Panc1 (cell line): ENCODE results near the gene AP1S2.

ENCODE experiments used
- CTCF ChIP-seq: fragments of 450-650 bp; IDR thresholded peaks from 2 replicates; pipeline ENCODE4 v1.5.1; 2017; ENCODE audit warnings: mild to moderate bottlenecking
- POLR2AphosphoS5 ChIP-seq: IDR thresholded peaks from 2 replicates; pipeline ENCODE4 v1.6.1; 2012; ENCODE audit warnings: mild to moderate bottlenecking, low read depth, low read length, moderate library complexity
- SIN3A ChIP-seq: IDR thresholded peaks from 2 replicates; pipeline ENCODE4 v1.6.1; 2012; ENCODE audit warnings: low read depth, mild to moderate bottlenecking, low read length, moderate library complexity, borderline replicate concordance; ENCODE audit not compliant: insufficient read depth

DNA sequence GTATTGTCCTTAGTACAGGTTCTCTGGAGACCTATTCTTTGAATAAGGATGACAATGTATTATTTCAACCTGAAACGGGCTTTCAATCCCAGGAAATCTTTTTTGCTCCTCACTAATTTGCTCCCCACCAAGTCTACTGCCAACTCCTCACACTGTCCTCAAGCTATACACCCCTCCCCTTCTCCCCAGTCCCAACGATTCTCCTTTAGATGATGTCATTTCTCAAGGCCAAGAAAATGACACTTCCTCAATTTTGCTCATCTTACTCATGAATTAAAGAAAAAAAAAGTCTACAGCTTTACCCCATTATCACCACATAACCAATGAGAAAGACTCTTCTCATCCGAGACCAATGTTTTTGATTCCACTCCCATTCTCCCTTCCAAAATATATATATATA lies 20.6 kb downstream of the AP1S2 start:
- TF ChIP-seq CTCF (no peak), SIN3A (no peak), POLR2AphosphoS5 (no peak)
